ENCODE data around the gene FGF1.

FGF1 gene

GRCh38 chr5:142664067-142664466 is 21.8 kb downstream of the FGF1 start:
- Histone ChIP-seq H3K4me3 (ENCODE audit: low read length) (no peak overlapping the region), H3K4me2 (ENCODE audit: low read length) (no peak overlapping the region), H3K4me1 (ENCODE audit: control insufficient read depth, insufficient read depth, low read length) (peaks cover 12% of the 10 kb centered on the region), H3K36me3 (ENCODE audit: insufficient read depth, low read length) (no peaks in the 10 kb centered on the region), H3K27me3 (ENCODE audit: control insufficient read depth, insufficient read depth, low read length) (no peaks in the 10 kb centered on the region), H3K9me3 (replicated peaks; ENCODE audit: low read length) (no peaks in the 10 kb centered on the region), H3K9ac (ENCODE audit: low read depth, low read length) (no peak overlapping the region)

- H3K36me3 ChIP-seq (ENCODE audit: insufficient read depth, low read length) = no peaks in the 10 kb centered on the region
- H3K27me3 ChIP-seq (ENCODE audit: control insufficient read depth, insufficient read depth, low read length) = no peaks in the 10 kb centered on the region
- H3K9me3 ChIP-seq (replicated peaks; ENCODE audit: low read length) = no peaks in the 10 kb centered on the region
- no peak overlapping the region for H3K4me3 ChIP-seq (ENCODE audit: low read length)
- H3K9ac ChIP-seq (ENCODE audit: low read depth, low read length) = no peak overlapping the region
- H3K4me2 ChIP-seq (ENCODE audit: low read length) = no peak overlapping the region
- peaks cover 12% of the 10 kb centered on the region for H3K4me1 ChIP-seq (ENCODE audit: control insufficient read depth, insufficient read depth, low read length)
Observed at GRCh38 chr5:142663246-142663645, 22.6 kb downstream of the FGF1 start.

GRCh38 chr5:142661957-142662356 is 23.9 kb downstream of the FGF1 start:
- H3K36me3 ChIP-seq (ENCODE audit: insufficient read depth, low read length) = no peaks in the 10 kb centered on the region
- no peak overlapping the region for H3K9ac ChIP-seq (ENCODE audit: low read depth, low read length)
- H3K4me3 ChIP-seq (ENCODE audit: low read length) = no peak overlapping the region
- no peak overlapping the region for H3K4me2 ChIP-seq (ENCODE audit: low read length)
- H3K9me3 ChIP-seq (replicated peaks; ENCODE audit: low read length) = no peaks in the 10 kb centered on the region
- H3K27me3 ChIP-seq (ENCODE audit: control insufficient read depth, insufficient read depth, low read length) = no peaks in the 10 kb centered on the region
- peaks cover 12% of the 10 kb centered on the region for H3K4me1 ChIP-seq (ENCODE audit: control insufficient read depth, insufficient read depth, low read length)

- H3K9ac ChIP-seq (ENCODE audit: low read depth, low read length) = no peak overlapping the region
- peaks cover 5% of the 10 kb centered on the region for H3K4me1 ChIP-seq (ENCODE audit: control insufficient read depth, insufficient read depth, low read length)
- no peak overlapping the region for H3K4me3 ChIP-seq (ENCODE audit: low read length)
- H3K27me3 ChIP-seq (ENCODE audit: control insufficient read depth, insufficient read depth, low read length) = no peaks in the 10 kb centered on the region
- H3K9me3 ChIP-seq (replicated peaks; ENCODE audit: low read length) = no peaks in the 10 kb centered on the region
- H3K36me3 ChIP-seq (ENCODE audit: insufficient read depth, low read length) = no peaks in the 10 kb centered on the region
- no peak overlapping the region for H3K4me2 ChIP-seq (ENCODE audit: low read length)
Observed at GRCh38 chr5:142661143-142661542, 24.7 kb downstream of the FGF1 start.

GRCh38 chr5:142660731-142661130 is 25.2 kb downstream of the FGF1 start:
- no peak overlapping the region for H3K4me2 ChIP-seq (ENCODE audit: low read length)
- no peaks in the 10 kb centered on the region for H3K9me3 ChIP-seq (replicated peaks; ENCODE audit: low read length)
- H3K4me1 ChIP-seq (ENCODE audit: control insufficient read depth, insufficient read depth, low read length) = peaks cover 3% of the 10 kb centered on the region
- no peaks in the 10 kb centered on the region for H3K27me3 ChIP-seq (ENCODE audit: control insufficient read depth, insufficient read depth, low read length)
- H3K36me3 ChIP-seq (ENCODE audit: insufficient read depth, low read length) = no peaks in the 10 kb centered on the region
- H3K4me3 ChIP-seq (ENCODE audit: low read length) = no peak overlapping the region
- H3K9ac ChIP-seq (ENCODE audit: low read depth, low read length) = no peak overlapping the region

- no peaks in the 10 kb centered on the region for H3K36me3 ChIP-seq (ENCODE audit: insufficient read depth, low read length)
- H3K9ac ChIP-seq (ENCODE audit: low read depth, low read length) = no peak overlapping the region
- H3K4me2 ChIP-seq (ENCODE audit: low read length) = no peak overlapping the region
- H3K4me1 ChIP-seq (ENCODE audit: control insufficient read depth, insufficient read depth, low read length) = peaks cover 4% of the 10 kb centered on the region
- H3K4me3 ChIP-seq (ENCODE audit: low read length) = no peak overlapping the region
- no peaks in the 10 kb centered on the region for H3K27me3 ChIP-seq (ENCODE audit: control insufficient read depth, insufficient read depth, low read length)
- H3K9me3 ChIP-seq (replicated peaks; ENCODE audit: low read length) = no peaks in the 10 kb centered on the region
Observed at GRCh38 chr5:142660196-142660595, 25.7 kb downstream of the FGF1 start.

GRCh38 chr5:142659405-142659804 is 26.5 kb downstream of the FGF1 start:
- Histone ChIP-seq H3K9me3 (replicated peaks; ENCODE audit: low read length) (no peaks in the 10 kb centered on the region), H3K4me3 (ENCODE audit: low read length) (no peak overlapping the region), H3K9ac (ENCODE audit: low read depth, low read length) (no peak overlapping the region), H3K27me3 (ENCODE audit: control insufficient read depth, insufficient read depth, low read length) (no peaks in the 10 kb centered on the region), H3K36me3 (ENCODE audit: insufficient read depth, low read length) (no peaks in the 10 kb centered on the region), H3K4me1 (ENCODE audit: control insufficient read depth, insufficient read depth, low read length) (peaks cover 5% of the 10 kb centered on the region), H3K4me2 (ENCODE audit: low read length) (no peak overlapping the region)

- Histone ChIP-seq H3K9ac (ENCODE audit: low read depth, low read length) (no peak overlapping the region), H3K4me2 (ENCODE audit: low read length) (no peak overlapping the region), H3K27me3 (ENCODE audit: control insufficient read depth, insufficient read depth, low read length) (no peaks in the 10 kb centered on the region), H3K4me1 (ENCODE audit: control insufficient read depth, insufficient read depth, low read length) (peaks cover 5% of the 10 kb centered on the region), H3K4me3 (ENCODE audit: low read length) (no peak overlapping the region), H3K36me3 (ENCODE audit: insufficient read depth, low read length) (no peaks in the 10 kb centered on the region), H3K9me3 (replicated peaks; ENCODE audit: low read length) (no peaks in the 10 kb centered on the region)
Observed at GRCh38 chr5:142658278-142658677, 27.6 kb downstream of the FGF1 start.

- peaks cover 5% of the 10 kb centered on the region for H3K4me1 ChIP-seq (ENCODE audit: control insufficient read depth, insufficient read depth, low read length)
- H3K9me3 ChIP-seq (replicated peaks; ENCODE audit: low read length) = no peaks in the 10 kb centered on the region
- H3K36me3 ChIP-seq (ENCODE audit: insufficient read depth, low read length) = no peaks in the 10 kb centered on the region
- H3K4me2 ChIP-seq (ENCODE audit: low read length) = no peak overlapping the region
- H3K9ac ChIP-seq (ENCODE audit: low read depth, low read length) = no peak overlapping the region
- no peaks in the 10 kb centered on the region for H3K27me3 ChIP-seq (ENCODE audit: control insufficient read depth, insufficient read depth, low read length)
- no peak overlapping the region for H3K4me3 ChIP-seq (ENCODE audit: low read length)
Observed at GRCh38 chr5:142657446-142657845, 28.4 kb downstream of the FGF1 start.

- Histone ChIP-seq H3K9ac (ENCODE audit: low read depth, low read length) (no peak overlapping the region), H3K4me2 (ENCODE audit: low read length) (no peak overlapping the region), H3K9me3 (replicated peaks; ENCODE audit: low read length) (no peaks in the 10 kb centered on the region), H3K27me3 (ENCODE audit: control insufficient read depth, insufficient read depth, low read length) (no peaks in the 10 kb centered on the region), H3K36me3 (ENCODE audit: insufficient read depth, low read length) (no peaks in the 10 kb centered on the region), H3K4me3 (ENCODE audit: low read length) (no peak overlapping the region), H3K4me1 (ENCODE audit: control insufficient read depth, insufficient read depth, low read length) (peaks cover 5% of the 10 kb centered on the region)
Observed at GRCh38 chr5:142655339-142656267, 30.3 kb downstream of the FGF1 start.

GRCh38 chr5:142654578-142655058 is 31.3 kb downstream of the FGF1 start:
- H3K9ac ChIP-seq (ENCODE audit: low read depth, low read length) = no peak overlapping the region
- no peaks in the 10 kb centered on the region for H3K27me3 ChIP-seq (ENCODE audit: control insufficient read depth, insufficient read depth, low read length)
- H3K4me1 ChIP-seq (ENCODE audit: control insufficient read depth, insufficient read depth, low read length) = peaks cover 5% of the 10 kb centered on the region
- H3K9me3 ChIP-seq (replicated peaks; ENCODE audit: low read length) = no peaks in the 10 kb centered on the region
- H3K4me2 ChIP-seq (ENCODE audit: low read length) = no peak overlapping the region
- no peak overlapping the region for H3K4me3 ChIP-seq (ENCODE audit: low read length)
- H3K36me3 ChIP-seq (ENCODE audit: insufficient read depth, low read length) = no peaks in the 10 kb centered on the region

GRCh38 chr5:142653321-142653720 is 32.6 kb downstream of the FGF1 start:
- Histone ChIP-seq H3K4me1 (ENCODE audit: control insufficient read depth, insufficient read depth, low read length) (peaks cover 5% of the 10 kb centered on the region), H3K9me3 (replicated peaks; ENCODE audit: low read length) (no peaks in the 10 kb centered on the region), H3K9ac (ENCODE audit: low read depth, low read length) (no peak overlapping the region), H3K4me3 (ENCODE audit: low read length) (no peak overlapping the region), H3K4me2 (ENCODE audit: low read length) (no peak overlapping the region), H3K27me3 (ENCODE audit: control insufficient read depth, insufficient read depth, low read length) (no peaks in the 10 kb centered on the region), H3K36me3 (ENCODE audit: insufficient read depth, low read length) (no peaks in the 10 kb centered on the region)
